GM12878 (cell line): ENCODE data around the gene OSM. TPM values are rescaled to one million over a fixed set of nuclear protein-coding genes. Genes with fewer than 3 reads are reported as not detected.

Experiments used
- BMI1 ChIP-seq: fragments of 450-650 bp; IDR thresholded peaks from 2 replicates; pipeline ENCODE4 v1.6.1; 2016; ENCODE audit warnings: mild to moderate bottlenecking, moderate library complexity, borderline replicate concordance
- CBX3 ChIP-seq: fragments of 200-600 bp; sonication (generic); IDR thresholded peaks from 2 replicates; pipeline ENCODE4 v1.6.1; 2016; ENCODE audit warnings: low read depth, borderline replicate concordance
- CREB1 ChIP-seq: IDR thresholded peaks from 2 replicates; pipeline ENCODE4 v1.6.1; 2012; ENCODE audit warnings: low read depth, mild to moderate bottlenecking, inconsistent platforms
- FOXK2 ChIP-seq: fragments of 450-650 bp; IDR thresholded peaks from 2 replicates; pipeline ENCODE4 v1.6.1; 2017; ENCODE audit warnings: mild to moderate bottlenecking, moderate library complexity
- NFYA ChIP-seq: IDR thresholded peaks from 2 replicates; pipeline ENCODE4 v1.6.1; 2011; ENCODE audit warnings: low read depth, mild to moderate bottlenecking, low read length, improper control_type of control experiment, borderline replicate concordance
- NR2C2 ChIP-seq: IDR thresholded peaks from 2 replicates; pipeline ENCODE4 v1.6.1; 2011; ENCODE audit warnings: borderline replicate concordance, low read depth; ENCODE audit not compliant: control insufficient read depth, insufficient read length
- PML ChIP-seq: IDR thresholded peaks from 2 replicates; pipeline ENCODE4 v1.6.1; 2012; ENCODE audit warnings: low read length, inconsistent platforms
- POLR2A ChIP-seq: IDR thresholded peaks from 2 replicates; pipeline ENCODE4 v1.6.1; 2011; ENCODE audit warnings: low read depth, mild to moderate bottlenecking, low read length
- RAD21 ChIP-seq: IDR thresholded peaks from 2 replicates; pipeline ENCODE4 v1.6.1; 2011; ENCODE audit warnings: mild to moderate bottlenecking, low read depth, low read length, moderate library complexity; ENCODE audit not compliant: insufficient read depth
- RELA ChIP-seq: fragments of 450-650 bp; IDR thresholded peaks from 2 replicates; pipeline ENCODE4 v1.8.0; 2014; ENCODE audit warnings: borderline replicate concordance; ENCODE audit not compliant: partially characterized antibody
- RUNX3 ChIP-seq: IDR thresholded peaks from 2 replicates; pipeline ENCODE4 v1.6.1; 2012; ENCODE audit warnings: low read length, inconsistent platforms
- SP1 ChIP-seq: IDR thresholded peaks from one replicate; pipeline ENCODE4 v1.6.1; 2011; ENCODE audit warnings: low read depth, low read length
- SUPT20H ChIP-seq: IDR thresholded peaks from 2 replicates; pipeline ENCODE4 v1.6.1; 2011; ENCODE audit warnings: low read depth, mild to moderate bottlenecking, low read length, moderate library complexity, borderline replicate concordance; ENCODE audit not compliant: control insufficient read depth
- ZNF207 ChIP-seq: fragments of 450-650 bp; IDR thresholded peaks from 2 replicates; pipeline ENCODE4 v1.6.1; 2014; ENCODE audit warnings: antibody characterized with exemption, mild to moderate bottlenecking, borderline replicate concordance
- ZSCAN29 ChIP-seq: fragments of 450-650 bp; IDR thresholded peaks from 2 replicates; pipeline ENCODE4 v1.6.1; 2017; ENCODE audit warnings: mild to moderate bottlenecking, moderate library complexity
- polyA plus RNA-seq, 11 experiments: library from polyadenylated mRNA; depleted of rRNA in 4 of 11; unstranded in 6 of 11; stranded (reverse) in 5 of 11; fragments of >200 nt; fragmentation: Nextera tagmentation in 4 of 11; fragmentation: Illumina TruSeq in 1 of 11; extraction: Ambion mirVana in 4 of 11; extraction: Trizol in 1 of 11; gene quantifications; 1 replicate in 1 of 11; 2 replicates in 10 of 11; pipeline versions ENCODE4 v1.2.1 to v1.2.3, GENCODE V29; 2011 to 2016; ENCODE audit warnings: inconsistent platforms in 2 of 11, missing spikeins in 2 of 11, low read depth in 1 of 11
- total RNA-seq, 4 experiments: library from RNA; depleted of rRNA in 3 of 4; stranded (reverse); fragments of >200 nt in 3 of 4; fragmentation: Illumina TruSeq in 1 of 4; extraction: Trizol in 1 of 4; gene quantifications; 2 replicates each; pipeline versions ENCODE4 v1.2.1 to v1.2.3, GENCODE V29; 2013 to 2021
- TF ChIP-seq, protein P1 (sequence below): IDR thresholded peaks from 2 replicates; pipeline ENCODE4 v1.6.1; 2011; ENCODE audit warnings: mild to moderate bottlenecking, low read depth, low read length, moderate library complexity; ENCODE audit not compliant: insufficient replicate concordance
- TF ChIP-seq, protein P2 (sequence below): fragments of 450-650 bp; IDR thresholded peaks from 2 replicates; pipeline ENCODE4 v1.6.1; 2018; ENCODE audit warnings: mild to moderate bottlenecking, low read depth, moderate library complexity; ENCODE audit not compliant: partially characterized antibody
- TF ChIP-seq, protein P3 (sequence below): fragments of 450-650 bp; formaldehyde crosslinking; IDR thresholded peaks from 2 replicates; pipeline ENCODE4 v1.4.0; 2020; ENCODE audit warnings: mild to moderate bottlenecking, moderate library complexity
- TF ChIP-seq, protein P4 (sequence below): fragments of 450-650 bp; formaldehyde crosslinking; IDR thresholded peaks from 2 replicates; pipeline ENCODE4 v1.5.0; 2022; ENCODE audit warnings: mild to moderate bottlenecking, missing genetic modification characterization

The OSM gene
- total and polyA plus RNA-seq, 10 of the 15 experiments (the other 5 are each of a cell fraction or from before 2014, with no cell fraction given) = 0.06 to 1.4 (median 0.59) TPM

DNA sequence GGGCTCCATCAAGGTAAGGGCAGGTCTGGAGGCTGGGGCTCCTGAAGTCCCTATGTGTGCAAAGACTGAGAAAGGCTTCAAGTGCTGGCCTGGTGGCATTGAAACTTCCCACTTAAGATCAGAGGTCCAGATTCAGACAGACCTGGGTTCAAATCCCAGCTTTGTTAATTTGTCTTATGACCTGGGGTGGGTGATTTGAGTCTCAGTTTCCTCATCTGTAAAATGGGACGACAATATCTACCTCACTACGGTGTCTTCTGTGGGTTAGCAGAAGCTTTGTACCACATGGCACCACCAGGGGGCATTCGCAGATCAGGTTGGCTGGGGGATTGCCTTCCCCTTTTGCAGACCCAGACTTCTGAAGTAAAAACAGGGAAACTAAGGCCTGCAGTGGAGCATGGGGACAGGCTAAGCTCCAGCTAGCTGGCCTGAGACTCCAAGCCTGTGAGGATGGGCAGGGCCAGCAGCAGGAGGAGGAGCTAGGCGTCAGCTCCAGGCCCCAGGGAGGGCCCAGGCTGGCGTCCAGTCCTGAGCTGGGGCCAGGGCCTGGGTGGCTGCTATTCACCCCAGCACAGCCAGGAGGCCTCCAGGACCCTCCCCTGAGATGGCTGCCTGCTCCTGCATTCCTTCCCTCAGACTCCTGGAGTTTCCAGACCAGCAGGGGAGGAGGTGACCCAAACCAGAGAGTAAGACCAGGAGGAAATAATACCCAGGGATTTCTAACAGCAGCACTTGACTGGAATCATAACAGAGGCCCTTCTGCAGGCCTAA lies 21.2 kb upstream of the OSM start (continued):
- TF ChIP-seq SUPT20H = no peak
- TF ChIP-seq, protein P1, sequence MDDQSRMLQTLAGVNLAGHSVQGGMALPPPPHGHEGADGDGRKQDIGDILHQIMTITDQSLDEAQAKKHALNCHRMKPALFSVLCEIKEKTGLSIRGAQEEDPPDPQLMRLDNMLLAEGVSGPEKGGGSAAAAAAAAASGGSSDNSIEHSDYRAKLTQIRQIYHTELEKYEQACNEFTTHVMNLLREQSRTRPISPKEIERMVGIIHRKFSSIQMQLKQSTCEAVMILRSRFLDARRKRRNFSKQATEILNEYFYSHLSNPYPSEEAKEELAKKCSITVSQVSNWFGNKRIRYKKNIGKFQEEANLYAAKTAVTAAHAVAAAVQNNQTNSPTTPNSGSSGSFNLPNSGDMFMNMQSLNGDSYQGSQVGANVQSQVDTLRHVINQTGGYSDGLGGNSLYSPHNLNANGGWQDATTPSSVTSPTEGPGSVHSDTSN = no peak
- TF ChIP-seq ZNF207 = peak; percentile 59; the same call in 1 of the 2 replicates
- TF ChIP-seq CBX3 = no peak
- TF ChIP-seq POLR2A = no peak
- TF ChIP-seq, protein P2, sequence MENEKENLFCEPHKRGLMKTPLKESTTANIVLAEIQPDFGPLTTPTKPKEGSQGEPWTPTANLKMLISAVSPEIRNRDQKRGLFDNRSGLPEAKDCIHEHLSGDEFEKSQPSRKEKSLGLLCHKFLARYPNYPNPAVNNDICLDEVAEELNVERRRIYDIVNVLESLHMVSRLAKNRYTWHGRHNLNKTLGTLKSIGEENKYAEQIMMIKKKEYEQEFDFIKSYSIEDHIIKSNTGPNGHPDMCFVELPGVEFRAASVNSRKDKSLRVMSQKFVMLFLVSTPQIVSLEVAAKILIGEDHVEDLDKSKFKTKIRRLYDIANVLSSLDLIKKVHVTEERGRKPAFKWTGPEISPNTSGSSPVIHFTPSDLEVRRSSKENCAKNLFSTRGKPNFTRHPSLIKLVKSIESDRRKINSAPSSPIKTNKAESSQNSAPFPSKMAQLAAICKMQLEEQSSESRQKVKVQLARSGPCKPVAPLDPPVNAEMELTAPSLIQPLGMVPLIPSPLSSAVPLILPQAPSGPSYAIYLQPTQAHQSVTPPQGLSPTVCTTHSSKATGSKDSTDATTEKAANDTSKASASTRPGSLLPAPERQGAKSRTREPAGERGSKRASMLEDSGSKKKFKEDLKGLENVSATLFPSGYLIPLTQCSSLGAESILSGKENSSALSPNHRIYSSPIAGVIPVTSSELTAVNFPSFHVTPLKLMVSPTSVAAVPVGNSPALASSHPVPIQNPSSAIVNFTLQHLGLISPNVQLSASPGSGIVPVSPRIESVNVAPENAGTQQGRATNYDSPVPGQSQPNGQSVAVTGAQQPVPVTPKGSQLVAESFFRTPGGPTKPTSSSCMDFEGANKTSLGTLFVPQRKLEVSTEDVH = no peak
- TF ChIP-seq RAD21 = peak; percentile 99
- TF ChIP-seq NFYA = no peak
- TF ChIP-seq FOXK2 = no peak
- TF ChIP-seq, protein P3, sequence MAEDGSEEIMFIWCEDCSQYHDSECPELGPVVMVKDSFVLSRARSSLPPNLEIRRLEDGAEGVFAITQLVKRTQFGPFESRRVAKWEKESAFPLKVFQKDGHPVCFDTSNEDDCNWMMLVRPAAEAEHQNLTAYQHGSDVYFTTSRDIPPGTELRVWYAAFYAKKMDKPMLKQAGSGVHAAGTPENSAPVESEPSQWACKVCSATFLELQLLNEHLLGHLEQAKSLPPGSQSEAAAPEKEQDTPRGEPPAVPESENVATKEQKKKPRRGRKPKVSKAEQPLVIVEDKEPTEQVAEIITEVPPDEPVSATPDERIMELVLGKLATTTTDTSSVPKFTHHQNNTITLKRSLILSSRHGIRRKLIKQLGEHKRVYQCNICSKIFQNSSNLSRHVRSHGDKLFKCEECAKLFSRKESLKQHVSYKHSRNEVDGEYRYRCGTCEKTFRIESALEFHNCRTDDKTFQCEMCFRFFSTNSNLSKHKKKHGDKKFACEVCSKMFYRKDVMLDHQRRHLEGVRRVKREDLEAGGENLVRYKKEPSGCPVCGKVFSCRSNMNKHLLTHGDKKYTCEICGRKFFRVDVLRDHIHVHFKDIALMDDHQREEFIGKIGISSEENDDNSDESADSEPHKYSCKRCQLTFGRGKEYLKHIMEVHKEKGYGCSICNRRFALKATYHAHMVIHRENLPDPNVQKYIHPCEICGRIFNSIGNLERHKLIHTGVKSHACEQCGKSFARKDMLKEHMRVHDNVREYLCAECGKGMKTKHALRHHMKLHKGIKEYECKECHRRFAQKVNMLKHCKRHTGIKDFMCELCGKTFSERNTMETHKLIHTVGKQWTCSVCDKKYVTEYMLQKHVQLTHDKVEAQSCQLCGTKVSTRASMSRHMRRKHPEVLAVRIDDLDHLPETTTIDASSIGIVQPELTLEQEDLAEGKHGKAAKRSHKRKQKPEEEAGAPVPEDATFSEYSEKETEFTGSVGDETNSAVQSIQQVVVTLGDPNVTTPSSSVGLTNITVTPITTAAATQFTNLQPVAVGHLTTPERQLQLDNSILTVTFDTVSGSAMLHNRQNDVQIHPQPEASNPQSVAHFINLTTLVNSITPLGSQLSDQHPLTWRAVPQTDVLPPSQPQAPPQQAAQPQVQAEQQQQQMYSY (CRISPR knock-in tag) = no peak
- TF ChIP-seq, protein P4, sequence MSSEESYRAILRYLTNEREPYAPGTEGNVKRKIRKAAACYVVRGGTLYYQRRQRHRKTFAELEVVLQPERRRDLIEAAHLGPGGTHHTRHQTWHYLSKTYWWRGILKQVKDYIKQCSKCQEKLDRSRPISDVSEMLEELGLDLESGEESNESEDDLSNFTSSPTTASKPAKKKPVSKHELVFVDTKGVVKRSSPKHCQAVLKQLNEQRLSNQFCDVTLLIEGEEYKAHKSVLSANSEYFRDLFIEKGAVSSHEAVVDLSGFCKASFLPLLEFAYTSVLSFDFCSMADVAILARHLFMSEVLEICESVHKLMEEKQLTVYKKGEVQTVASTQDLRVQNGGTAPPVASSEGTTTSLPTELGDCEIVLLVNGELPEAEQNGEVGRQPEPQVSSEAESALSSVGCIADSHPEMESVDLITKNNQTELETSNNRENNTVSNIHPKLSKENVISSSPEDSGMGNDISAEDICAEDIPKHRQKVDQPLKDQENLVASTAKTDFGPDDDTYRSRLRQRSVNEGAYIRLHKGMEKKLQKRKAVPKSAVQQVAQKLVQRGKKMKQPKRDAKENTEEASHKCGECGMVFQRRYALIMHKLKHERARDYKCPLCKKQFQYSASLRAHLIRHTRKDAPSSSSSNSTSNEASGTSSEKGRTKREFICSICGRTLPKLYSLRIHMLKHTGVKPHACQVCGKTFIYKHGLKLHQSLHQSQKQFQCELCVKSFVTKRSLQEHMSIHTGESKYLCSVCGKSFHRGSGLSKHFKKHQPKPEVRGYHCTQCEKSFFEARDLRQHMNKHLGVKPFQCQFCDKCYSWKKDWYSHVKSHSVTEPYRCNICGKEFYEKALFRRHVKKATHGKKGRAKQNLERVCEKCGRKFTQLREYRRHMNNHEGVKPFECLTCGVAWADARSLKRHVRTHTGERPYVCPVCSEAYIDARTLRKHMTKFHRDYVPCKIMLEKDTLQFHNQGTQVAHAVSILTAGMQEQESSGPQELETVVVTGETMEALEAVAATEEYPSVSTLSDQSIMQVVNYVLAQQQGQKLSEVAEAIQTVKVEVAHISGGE (CRISPR knock-in tag) = no peak
- TF ChIP-seq ZSCAN29 = no peak
- TF ChIP-seq CREB1 = no peak
- TF ChIP-seq SP1 = no peak
- no peak for TF ChIP-seq BMI1
- TF ChIP-seq PML = no peak
- TF ChIP-seq RELA = no peak
- TF ChIP-seq NR2C2 = no peak
- TF ChIP-seq RUNX3 = peak; percentile 79
